Activated T-cell treated with anti-CD3 and anti-CD28 coated beads, Interleukin-2, amount 50 U/mL, for 1 hour (primary cell): ENCODE measurements around the gene ACTC1.

Source experiments
- DNase-seq: peaks from one replicate; pipeline ENCODE4 v3.0.0-alpha.2; 2020

The ACTC1 gene

GRCh38 chr15:34755419-34755773, 40.0 kb downstream of the ACTC1 start:
- no peak for DNase-seq

- DNase-seq = no peak
Measured at GRCh38 chr15:34754674-34755418, 40.5 kb downstream of the ACTC1 start, which contains the start of gene GJD2. Gene GJD2, minus strand, starts transcription at chr15:34754998. Its CDS starts 510 bp downstream, at chr15:34754488.

GRCh38 chr15:34754171-34754601, 41.2 kb downstream of the ACTC1 start:
- DNase-seq = no peak

- DNase-seq = no peak
Measured at GRCh38 chr15:34753236-34753894, 42.0 kb downstream of the ACTC1 start.

- no peak for DNase-seq
Measured at GRCh38 chr15:34749691-34750090, 45.7 kb downstream of the ACTC1 start.
